D341Med (cell line): Measurements from ENCODE around the gene NECAB2.
A peak's percentile ranks its signal among the peaks of the same experiment; 100 is the strongest.

Source experiments
- DNase-seq: peaks from one replicate; pipeline ENCODE4 v3.0.0; 2012; ENCODE audit warnings: low spot score

NECAB2 gene

GRCh38 chr16:83967091-83967490 is 953 bp upstream of the NECAB2 start:
- DNase-seq, result no peak

DNA sequence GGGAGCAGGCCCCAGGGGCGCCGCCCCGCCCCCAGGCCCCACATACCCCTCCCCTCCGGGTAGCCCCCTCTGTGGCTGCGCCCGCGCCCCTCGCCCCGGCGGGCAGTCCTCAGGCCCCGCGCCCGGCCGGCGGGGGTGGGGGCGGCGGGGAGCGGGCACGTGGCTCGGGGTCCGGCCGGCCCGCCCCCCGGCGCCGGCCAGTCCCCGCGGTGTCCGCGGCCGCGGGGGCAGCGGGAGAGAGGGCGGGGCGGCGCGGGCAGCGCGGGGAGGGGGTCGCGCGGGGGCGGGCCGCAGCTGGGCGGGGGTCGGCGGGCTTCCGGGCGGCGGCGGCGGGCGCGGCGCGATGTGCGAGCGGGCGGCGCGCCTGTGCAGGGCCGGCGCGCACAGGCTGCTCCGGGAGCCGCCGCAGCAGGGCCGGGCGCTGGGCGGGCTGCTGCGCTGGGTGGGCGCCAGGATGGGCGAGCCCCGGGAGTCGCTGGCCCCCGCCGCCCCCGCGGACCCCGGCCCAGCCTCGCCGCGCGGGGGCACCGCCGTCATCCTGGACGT is 335 bp downstream of the NECAB2 start:
- peak; percentile 84 for DNase-seq

- DNase-seq, result no peak
Measured at GRCh38 chr16:83968891-83969649, 1.0 kb downstream of the NECAB2 start.

GRCh38 chr16:83969771-83970429 is 1.9 kb downstream of the NECAB2 start:
- no peak for DNase-seq

- DNase-seq, result no peak
Measured at GRCh38 chr16:83970430-83970815, 2.4 kb downstream of the NECAB2 start.

GRCh38 chr16:83971165-83972130 is 3.4 kb downstream of the NECAB2 start:
- no peak for DNase-seq

DNA sequence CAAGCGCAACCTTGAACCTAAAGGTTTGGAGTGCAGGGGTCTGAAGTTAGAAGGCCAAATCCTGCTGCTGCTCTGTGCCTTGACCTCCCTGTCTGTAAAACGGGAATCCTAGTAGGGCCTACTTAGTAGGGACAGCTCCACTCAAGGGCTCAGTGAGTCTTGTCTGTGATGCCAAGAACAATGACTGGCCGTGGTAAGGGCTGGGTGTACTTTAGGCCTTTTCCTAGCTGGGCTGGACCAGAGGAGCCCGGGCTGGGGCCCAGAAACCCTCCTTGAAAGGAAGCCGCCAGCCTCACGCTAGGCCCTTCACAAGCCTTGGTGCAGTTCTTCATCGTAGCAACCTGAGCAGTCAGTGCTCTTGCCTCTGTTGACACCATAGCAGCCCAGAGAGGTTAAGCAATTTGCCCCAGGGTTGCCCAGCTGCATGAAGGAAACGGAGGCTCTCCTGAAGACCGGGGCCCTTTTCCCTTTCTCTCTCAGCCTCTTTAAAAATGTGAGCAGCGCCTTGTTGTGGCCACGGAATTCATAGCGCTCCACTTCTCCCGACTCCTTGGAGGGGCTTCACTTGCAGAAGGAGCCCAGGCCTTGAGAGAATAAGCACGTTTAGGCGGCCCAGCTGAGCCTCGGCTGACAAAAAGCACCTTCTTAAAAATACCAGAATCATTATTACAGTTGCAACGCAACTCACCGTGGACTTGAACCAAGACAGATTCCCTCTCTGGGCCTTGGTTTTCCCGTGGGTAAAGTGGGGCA is 4.4 kb downstream of the NECAB2 start:
- no peak for DNase-seq

DNA sequence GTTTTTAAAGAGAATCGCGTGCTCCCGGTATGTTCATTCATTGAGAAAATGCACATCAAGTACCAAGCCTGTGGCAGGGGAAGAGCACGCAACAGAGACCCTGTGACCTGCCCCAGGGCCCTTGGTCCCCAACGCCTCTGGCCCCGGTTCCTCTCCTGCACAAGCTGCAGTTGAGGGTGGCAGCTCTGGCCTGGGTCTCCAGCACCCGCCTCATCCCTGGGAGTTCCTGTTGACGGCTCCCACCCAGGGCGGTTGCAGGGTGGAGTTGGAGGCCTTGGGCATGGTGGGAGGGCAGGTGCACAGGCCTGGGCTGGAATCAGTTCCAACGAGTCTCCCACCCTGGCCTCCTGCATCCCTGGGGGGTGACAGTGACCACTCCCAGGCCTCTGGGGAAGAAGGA is 5.0 kb downstream of the NECAB2 start:
- no peak for DNase-seq

DNA sequence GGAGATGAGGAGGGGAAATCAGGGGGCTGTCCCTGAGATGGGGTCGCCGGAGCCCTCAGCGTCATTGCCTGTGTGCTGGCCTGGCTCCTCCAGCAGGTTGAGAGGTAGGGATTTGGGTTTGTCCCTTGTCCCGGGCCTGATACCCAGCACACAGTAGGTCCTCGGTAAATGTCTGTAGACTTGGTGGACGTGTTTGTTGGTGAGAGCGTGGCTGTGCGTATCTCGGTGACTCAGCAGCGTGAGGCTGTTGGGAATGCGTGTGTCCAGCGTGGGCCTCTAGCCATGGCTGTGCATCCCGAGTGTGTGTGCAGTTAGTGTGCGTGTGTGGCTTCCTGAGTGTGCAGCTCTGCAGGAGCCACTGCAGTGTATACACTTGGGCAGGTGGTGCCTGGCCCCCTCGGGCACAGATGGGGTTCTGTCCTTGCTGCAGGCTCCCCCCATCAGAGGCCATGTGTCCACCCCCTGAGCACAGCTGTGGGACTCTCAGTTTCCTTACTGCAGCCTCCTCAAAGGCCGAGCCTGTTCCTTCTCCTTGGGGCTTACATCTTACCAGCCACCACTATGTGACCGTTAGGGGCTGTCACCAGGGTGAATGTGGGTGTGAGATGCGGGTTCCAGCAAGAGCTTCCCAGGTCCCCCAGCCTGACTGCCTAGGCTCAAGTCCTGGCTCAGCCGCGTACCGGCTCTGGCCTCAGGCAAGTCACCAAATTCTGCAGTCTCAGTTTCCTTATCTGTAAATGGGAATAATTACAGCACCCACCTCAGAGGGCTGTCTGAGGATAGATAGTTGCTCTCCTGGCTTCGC is 5.7 kb downstream of the NECAB2 start:
- DNase-seq, result no peak

DNA sequence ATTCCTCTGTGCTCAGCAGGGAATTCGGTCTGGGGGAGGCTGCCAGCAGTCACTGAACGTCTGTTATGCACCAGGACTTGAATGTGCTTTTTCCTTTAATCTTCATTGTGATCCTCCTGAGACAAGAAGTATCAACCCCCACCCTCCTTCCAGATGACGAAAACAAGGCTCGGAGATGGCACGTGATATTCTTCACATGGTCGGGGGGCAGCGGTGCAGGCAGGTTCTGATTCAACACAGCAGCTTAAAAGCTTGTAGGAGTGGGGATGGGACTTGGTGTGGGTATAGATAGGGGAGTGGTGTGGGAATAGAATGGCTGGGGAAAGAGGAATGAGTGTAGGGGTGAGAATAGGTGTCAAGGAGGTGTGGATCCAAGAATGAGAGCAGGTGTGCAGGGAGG is 6.4 kb downstream of the NECAB2 start:
- DNase-seq, result no peak

GRCh38 chr16:83975590-83976260 is 7.7 kb downstream of the NECAB2 start:
- DNase-seq, result no peak

DNA sequence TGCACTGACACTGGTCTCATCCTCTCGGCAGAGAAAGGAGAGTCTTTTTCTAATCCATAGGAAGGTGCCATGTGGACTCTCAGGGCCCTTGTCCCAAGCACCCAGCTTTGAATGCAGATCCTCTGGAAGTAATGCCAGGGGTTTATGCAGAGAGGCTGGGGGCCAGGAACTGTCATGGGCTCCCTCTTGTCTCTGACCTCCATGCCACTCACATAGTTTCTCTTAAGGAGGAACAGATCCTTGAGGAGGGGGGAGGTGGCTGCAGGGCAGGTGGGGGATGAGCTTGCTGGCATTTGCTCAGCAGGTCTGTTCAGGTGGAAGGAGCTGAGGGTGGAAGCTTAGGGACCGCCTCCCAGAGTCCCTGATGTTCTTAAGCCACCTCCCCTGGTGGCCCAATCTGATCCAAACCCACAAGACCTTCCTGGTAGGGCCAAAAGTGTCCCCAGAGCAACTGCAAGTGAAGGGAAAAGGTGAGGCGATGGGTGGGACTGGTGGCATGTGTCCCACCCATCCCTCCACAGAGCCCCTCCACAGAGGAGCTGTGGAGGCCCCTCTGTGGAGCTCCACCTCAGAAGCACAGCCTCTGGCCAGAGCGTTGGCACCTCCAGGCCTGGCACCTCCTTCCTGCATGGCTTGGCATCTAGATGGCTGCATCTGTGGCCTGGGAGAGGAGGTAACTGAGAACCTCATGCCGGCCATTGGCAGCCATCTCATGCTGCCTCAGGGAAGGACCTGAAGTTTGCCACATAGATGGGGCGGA is 9.2 kb downstream of the NECAB2 start:
- DNase-seq, result no peak

- no peak for DNase-seq
Measured at GRCh38 chr16:83978401-83978904, 10.4 kb downstream of the NECAB2 start.

DNA sequence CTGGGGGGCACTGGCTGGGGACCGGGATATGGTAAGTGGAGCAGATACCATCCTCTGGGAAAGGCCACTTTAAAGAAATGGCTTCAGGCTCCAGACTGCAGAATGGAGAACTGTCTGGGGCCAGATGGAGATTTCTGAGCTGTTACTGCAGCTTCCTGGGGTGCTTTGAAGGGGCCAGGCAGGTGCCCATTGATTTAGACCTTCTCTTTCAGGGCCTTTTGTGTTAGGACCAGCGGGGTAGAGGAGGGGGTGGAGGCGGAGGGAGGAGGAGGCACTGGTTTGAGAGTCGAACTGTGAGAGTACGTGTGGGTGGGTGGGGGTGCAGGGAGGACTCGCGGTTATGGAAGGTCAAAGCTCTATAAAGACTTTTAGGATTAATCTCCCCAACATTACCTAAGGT is 11.4 kb downstream of the NECAB2 start:
- no peak for DNase-seq

DNA sequence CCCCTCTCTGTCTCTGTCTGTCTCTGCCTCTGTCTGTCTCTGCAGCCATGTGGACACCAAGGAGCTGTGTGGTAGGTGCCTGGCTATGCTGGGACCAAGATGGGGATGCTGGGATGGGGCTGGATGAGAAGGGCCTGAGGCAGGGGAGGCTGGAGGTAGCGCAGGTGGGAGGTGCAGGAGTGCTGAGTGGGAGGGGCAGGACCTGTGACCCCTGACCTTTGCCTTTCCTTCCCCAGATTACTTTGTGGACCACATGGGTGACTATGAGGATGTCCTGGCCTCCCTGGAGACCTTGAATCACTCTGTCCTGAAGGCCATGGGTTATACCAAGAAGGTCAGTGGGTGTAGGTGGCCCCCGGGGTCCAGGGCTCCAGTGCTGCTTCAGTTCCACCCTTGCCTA is 12.8 kb downstream of the NECAB2 start:
- no peak for DNase-seq

- DNase-seq, result no peak
Measured at GRCh38 chr16:83981799-83982198, 13.8 kb downstream of the NECAB2 start.

DNA sequence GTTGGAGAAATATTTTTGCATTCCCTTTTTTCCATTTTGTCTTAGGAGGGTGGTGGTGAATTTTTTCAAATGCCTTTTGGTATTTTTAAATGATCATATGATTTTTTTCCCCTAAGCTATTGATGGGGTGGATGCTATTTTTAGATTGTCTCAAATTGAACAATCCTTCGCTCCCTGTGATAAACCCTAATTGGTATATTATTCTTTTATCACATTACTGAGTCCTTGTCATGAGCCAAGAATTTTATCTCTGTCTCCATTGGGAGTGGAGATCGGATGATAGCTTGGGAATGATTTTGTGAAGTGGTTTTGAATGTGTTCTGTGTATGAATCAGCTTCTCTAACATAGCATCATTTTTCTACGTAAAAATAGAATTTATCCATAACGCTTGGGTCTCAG is 15.4 kb downstream of the NECAB2 start:
- DNase-seq, result no peak

GRCh38 chr16:83989300-83989699 is 21.3 kb downstream of the NECAB2 start:
- DNase-seq, result no peak

- no peak for DNase-seq
Measured at GRCh38 chr16:83990492-83990891, 22.4 kb downstream of the NECAB2 start.
